Calu3 (cell line): ENCODE data around the gene ANGPT4. TPM values are rescaled to one million over a fixed set of nuclear protein-coding genes. Genes with fewer than 3 reads are reported as not detected.
"Not testable (repeated sequence)": the region's sequence is repeated elsewhere in the genome, so short reads cannot be mapped to it uniquely, and the experiment has no call there.

Experiments used
- BruUV-seq: library from RNA; stranded (reverse); fragments of 400-500 nt; replicated peaks from 2 replicates; lab custom pipeline; 2021; lab: Mats Ljungman, UMichigan
- CTCF ChIA-PET: fragments of 300-600 bp; sonication (Branson Sonifier 250); formaldehyde crosslinking; loops from one replicate; lab custom pipeline; 2022; ENCODE audit warnings: antibody characterized with exemption; lab: Charles Lee
- DNase-seq: peaks from one replicate; pipeline ENCODE4 v3.0.0; 2022
- H3K27ac Mint-ChIP-seq: one replicate; pipeline ENCODE4 v1.8.0; 2022; ENCODE audit warnings: mixed read lengths; ENCODE audit not compliant: unreplicated experiment
- H3K27me3 Mint-ChIP-seq: one replicate; pipeline ENCODE4 v1.8.0; 2022; ENCODE audit warnings: mixed read lengths; ENCODE audit not compliant: unreplicated experiment
- H3K36me3 Mint-ChIP-seq: one replicate; pipeline ENCODE4 v1.8.0; 2022; ENCODE audit warnings: mild to moderate bottlenecking, moderate library complexity, mixed read lengths; ENCODE audit not compliant: insufficient read depth, unreplicated experiment
- H3K4me1 Mint-ChIP-seq: one replicate; pipeline ENCODE4 v1.8.0; 2022; ENCODE audit warnings: mild to moderate bottlenecking, low read depth, mixed read lengths; ENCODE audit not compliant: unreplicated experiment
- H3K4me3 Mint-ChIP-seq: one replicate; pipeline ENCODE4 v1.8.0; 2022; ENCODE audit warnings: mild to moderate bottlenecking, low read depth, moderate library complexity, mixed read lengths; ENCODE audit not compliant: unreplicated experiment
- H3K9me3 Mint-ChIP-seq: one replicate; pipeline ENCODE4 v1.8.0; 2022; ENCODE audit warnings: low read depth, mixed read lengths; ENCODE audit not compliant: unreplicated experiment
- CTCF ChIP-seq: fragments of 200-600 bp; IDR thresholded peaks from one replicate; pipeline ENCODE4 v1.8.0; 2022; ENCODE audit warnings: antibody characterized with exemption; ENCODE audit not compliant: unreplicated experiment
- intact Hi-C: fragments of 100-400 bp; cut with micrococcal nuclease; formaldehyde crosslinking; loops from one replicate; pipeline ENCODE4 v1.10.0; 2022; ENCODE audit not compliant: unreplicated experiment
- total RNA-seq: library from RNA; stranded (reverse); gene quantifications from 2 replicates; pipeline ENCODE4 v1.2.3, GENCODE V29; 2022

The ANGPT4 gene
- total RNA-seq, 1 experiment from 2014 or later, result not detected

DNA sequence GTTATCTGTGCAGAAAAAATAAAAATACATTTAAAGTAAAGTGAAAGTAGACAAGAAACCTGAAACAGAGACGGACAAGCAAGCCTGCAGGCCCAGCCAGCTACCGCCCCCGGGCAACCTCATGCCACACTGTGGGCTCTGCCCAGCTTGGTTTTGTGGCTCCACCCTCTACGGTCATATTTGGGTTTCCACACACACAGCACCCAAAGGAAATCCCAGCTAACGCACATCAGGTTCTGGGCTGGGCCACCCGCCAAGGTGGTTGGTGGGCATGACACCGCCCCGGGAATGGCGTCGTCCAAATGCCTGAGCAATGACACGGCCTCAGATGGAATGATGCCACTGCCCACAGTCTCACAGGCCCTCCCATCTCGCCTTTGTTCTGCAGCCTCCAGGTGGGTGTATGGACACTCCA, 59.8 kb downstream of the ANGPT4 start:
- no peaks in the 10 kb centered on the region for H3K9me3 Mint-ChIP-seq
- no peak overlapping the region for H3K4me3 Mint-ChIP-seq
- no peak overlapping the region for H3K27ac Mint-ChIP-seq
- intact Hi-C loops, result no loop called here
- no peaks in the 10 kb centered on the region for H3K36me3 Mint-ChIP-seq
- TF ChIP-seq CTCF, result no peak
- H3K27me3 Mint-ChIP-seq, result no peaks in the 10 kb centered on the region
- H3K4me1 Mint-ChIP-seq, result peaks cover 16% of the 10 kb centered on the region
- CTCF ChIA-PET, result interaction anchor here (0.5 kb wide), 1 partner anchor 11 kb away, joined by 3 read pairs; no protein-coding TSS in a partner anchor
- DNase-seq, result peak; percentile 90
- no TSS peak for BruUV-seq

GRCh38 chr20:855466-856360, 60.4 kb downstream of the ANGPT4 start:
- DNase-seq, result no peak
- Mint-ChIP-seq H3K4me3 (no peak overlapping the region), H3K9me3 (no peaks in the 10 kb centered on the region), H3K27me3 (no peaks in the 10 kb centered on the region), H3K36me3 (no peaks in the 10 kb centered on the region), H3K4me1 (peaks cover 16% of the 10 kb centered on the region), H3K27ac (no peak overlapping the region)
- intact Hi-C loops, result no loop called here
- CTCF ChIA-PET, result interaction anchor here (0.5 kb wide), 1 partner anchor 12 kb away, joined by 3 read pairs; no protein-coding TSS in a partner anchor
- no peak for TF ChIP-seq CTCF
- no TSS peak for BruUV-seq

GRCh38 chr20:854601-855000, 61.5 kb downstream of the ANGPT4 start:
- no peak overlapping the region for H3K4me3 Mint-ChIP-seq
- no peaks in the 10 kb centered on the region for H3K36me3 Mint-ChIP-seq
- no peak for DNase-seq
- no peaks in the 10 kb centered on the region for H3K27me3 Mint-ChIP-seq
- no peak overlapping the region for H3K27ac Mint-ChIP-seq
- H3K4me1 Mint-ChIP-seq, result peaks cover 16% of the 10 kb centered on the region
- BruUV-seq, result no TSS peak
- intact Hi-C loops, result no loop called here
- no peaks in the 10 kb centered on the region for H3K9me3 Mint-ChIP-seq
- TF ChIP-seq CTCF, result no peak
- CTCF ChIA-PET, result no interaction called here

- Mint-ChIP-seq H3K4me1 (peaks cover 16% of the 10 kb centered on the region), H3K36me3 (no peaks in the 10 kb centered on the region), H3K4me3 (no peak overlapping the region), H3K9me3 (no peaks in the 10 kb centered on the region), H3K27ac (no peak overlapping the region), H3K27me3 (no peaks in the 10 kb centered on the region)
- no TSS peak for BruUV-seq
- DNase-seq, result no peak
- no peak for TF ChIP-seq CTCF
- intact Hi-C loops, result no loop called here
- CTCF ChIA-PET, result interaction anchor here (0.6 kb wide), 1 partner anchor 177 kb away, joined by 5 read pairs; no protein-coding TSS in a partner anchor
Measured at GRCh38 chr20:853406-853996, 62.6 kb downstream of the ANGPT4 start.

GRCh38 chr20:848731-849130, 67.4 kb downstream of the ANGPT4 start:
- intact Hi-C loops, CTCF ChIA-PET, H3K27ac Mint-ChIP-seq, H3K9me3 Mint-ChIP-seq, H3K36me3 Mint-ChIP-seq, DNase-seq, H3K4me3 Mint-ChIP-seq, BruUV-seq, H3K27me3 Mint-ChIP-seq: not testable (repeated sequence)
- H3K4me1 Mint-ChIP-seq, result peaks cover 16% of the 10 kb centered on the region
